H1 (cell line): ENCODE data around the gene CDKN2B. TPM values are rescaled to one million over a fixed set of nuclear protein-coding genes. Genes with fewer than 3 reads are reported as not detected.

Experiments
- CTCF ChIA-PET: fragments of 300-600 bp; sonication (Branson Sonifier 250); formaldehyde crosslinking; loops from one replicate; lab custom pipeline; 2021; ENCODE audit not compliant: partially characterized antibody; lab: Charles Lee
- POLR2A ChIA-PET: fragments of 300-600 bp; sonication (Branson Sonifier 250); formaldehyde crosslinking; loops from one replicate; lab custom pipeline; 2021; ENCODE audit warnings: inconsistent platforms; ENCODE audit not compliant: partially characterized antibody; lab: Charles Lee
- DNase-seq, 2 experiments: peaks; one replicate each; pipeline versions ENCODE4 v3.0.0 to v3.0.0-alpha.2; 2010 to 2022; ENCODE audit warnings: low spot score in 2 of 2, low read depth in 1 of 2, mixed read lengths in 1 of 2
- FAIRE-seq: peaks from 2 replicates; lab custom pipeline; 2011; peaks lifted over from hg19 to GRCh38; lab: Jason Lieb, UNC
- H2AFZ ChIP-seq: 2 replicates; pipeline ENCODE4 v1.8.1; 2012; ENCODE audit warnings: low read length, inconsistent platforms
- H2AK5ac ChIP-seq: 2 replicates; pipeline ENCODE4 v1.6.1; 2013; ENCODE audit warnings: low read depth, low read length
- H2BK120ac ChIP-seq: replicated peaks from 2 replicates; pipeline ENCODE3; 2013; ENCODE audit warnings: low read depth, low read length, inconsistent platforms
- H2BK12ac ChIP-seq: 2 replicates; pipeline ENCODE4 v1.6.1; 2013; ENCODE audit warnings: low read depth, low read length
- H2BK15ac ChIP-seq: 2 replicates; pipeline ENCODE4 v1.6.1; 2013; ENCODE audit warnings: low read length
- H2BK20ac ChIP-seq: 2 replicates; pipeline ENCODE4 v1.6.1; 2013; ENCODE audit warnings: low read length
- H2BK5ac ChIP-seq: 2 replicates; pipeline ENCODE4 v1.6.1; 2013; ENCODE audit warnings: low read depth, low read length
- H3K14ac ChIP-seq: 2 replicates; pipeline ENCODE4 v1.6.1; 2013; ENCODE audit warnings: inconsistent platforms; ENCODE audit not compliant: insufficient read length
- H3K18ac ChIP-seq: 2 replicates; pipeline ENCODE4 v1.6.1; 2013; ENCODE audit warnings: low read length; ENCODE audit errors: extremely low read depth
- H3K23ac ChIP-seq: 2 replicates; pipeline ENCODE4 v1.6.1; 2013; ENCODE audit warnings: inconsistent platforms; ENCODE audit not compliant: insufficient read length
- H3K23me2 ChIP-seq: 2 replicates; pipeline ENCODE4 v1.6.1; 2013; ENCODE audit warnings: low read depth, low read length
- H3K27ac ChIP-seq: 2 replicates; pipeline ENCODE4 v1.6.1; 2011; ENCODE audit warnings: low read depth, low read length, inconsistent platforms
- H3K27me3 ChIP-seq, 4 experiments: replicated peaks in 1 of 4; 1 replicate in 1 of 4; 2 replicates in 3 of 4; pipeline versions ENCODE4 v1.6.1 to v1.8.1; 2011 to 2013; ENCODE audit warnings: low read length in 3 of 4, mild to moderate bottlenecking in 3 of 4, inconsistent platforms in 2 of 4, mixed read lengths in 2 of 4, moderate library complexity in 1 of 4; ENCODE audit not compliant: control insufficient read depth in 3 of 4, insufficient read depth in 3 of 4; ENCODE audit errors: extremely low read depth in 1 of 4
- H3K36me3 ChIP-seq, 4 experiments: 2 replicates each; pipeline versions ENCODE4 v1.6.1 to v1.8.1; 2011 to 2013; ENCODE audit warnings: mild to moderate bottlenecking in 4 of 4, low read length in 3 of 4, moderate library complexity in 2 of 4, control low read depth in 1 of 4, inconsistent platforms in 1 of 4; ENCODE audit not compliant: insufficient read depth in 4 of 4, control insufficient read depth in 2 of 4
- H3K4ac ChIP-seq: replicated peaks from 2 replicates; pipeline ENCODE3; 2013; ENCODE audit warnings: low read length, low read depth, mixed read lengths, inconsistent platforms; ENCODE audit not compliant: insufficient read length
- H3K4me1 ChIP-seq, 4 experiments: replicated peaks in 1 of 4; 1 replicate in 1 of 4; 2 replicates in 3 of 4; pipeline versions ENCODE4 v1.6.1 to v1.8.1; 2011 to 2013; ENCODE audit warnings: low read length in 3 of 4, inconsistent platforms in 2 of 4, mixed read lengths in 1 of 4; ENCODE audit not compliant: insufficient read depth in 4 of 4, control insufficient read depth in 3 of 4
- H3K4me2 ChIP-seq, 2 experiments: 2 replicates each; pipeline versions ENCODE4 v1.6.1 to v1.8.1; 2011 to 2013; ENCODE audit warnings: low read depth in 2 of 2, low read length in 2 of 2, control low read depth in 1 of 2, inconsistent platforms in 1 of 2, mild to moderate bottlenecking in 1 of 2; ENCODE audit not compliant: insufficient read depth in 1 of 2
- H3K4me3 ChIP-seq, 4 experiments: fragments of 200-600, 300-600 bp in 1 of 4; sonication (generic), shearing (Covaris generic), sonication (Bioruptor Twin) in 1 of 4; 2 replicates each; pipeline versions ENCODE4 v1.5.1 to v1.8.1; 2011 to 2016; ENCODE audit warnings: low read length in 4 of 4, low read depth in 3 of 4, control low read depth in 2 of 4, inconsistent platforms in 2 of 4, mild to moderate bottlenecking in 2 of 4, mixed read lengths in 1 of 4, moderate library complexity in 1 of 4; ENCODE audit not compliant: insufficient read depth in 2 of 4; ENCODE audit errors: extremely low read depth in 1 of 4
- H3K56ac ChIP-seq: replicated peaks from 2 replicates; pipeline ENCODE3; 2013; ENCODE audit warnings: low read depth, mild to moderate bottlenecking, mixed read lengths, low read length, inconsistent platforms; ENCODE audit not compliant: insufficient read length
- H3K79me1 ChIP-seq: 2 replicates; pipeline ENCODE4 v1.6.1; 2013; ENCODE audit warnings: low read depth, low read length, control low read depth
- H3K79me2 ChIP-seq, 2 experiments: 2 replicates each; pipeline versions ENCODE4 v1.6.1 to v1.8.1; 2012 to 2013; ENCODE audit warnings: low read length in 2 of 2, mild to moderate bottlenecking in 2 of 2, inconsistent platforms in 1 of 2; ENCODE audit not compliant: insufficient read depth in 2 of 2, control insufficient read depth in 1 of 2
- H3K9ac ChIP-seq, 4 experiments: replicated peaks in 1 of 4; 1 replicate in 1 of 4; 2 replicates in 3 of 4; pipeline versions ENCODE4 v1.6.1 to v1.8.1; 2011 to 2013; ENCODE audit warnings: low read depth in 3 of 4, low read length in 3 of 4, control low read depth in 2 of 4, mild to moderate bottlenecking in 2 of 4, moderate library complexity in 2 of 4, inconsistent platforms in 1 of 4; ENCODE audit errors: extremely low read depth in 1 of 4
- H3K9me3 ChIP-seq, 2 experiments: 2 replicates each; pipeline versions ENCODE4 v1.6.1 to v1.8.1; 2012 to 2013; ENCODE audit warnings: mild to moderate bottlenecking in 2 of 2, moderate library complexity in 2 of 2, control low read depth in 1 of 2, inconsistent platforms in 1 of 2, low read depth in 1 of 2, low read length in 1 of 2, mixed read lengths in 1 of 2; ENCODE audit not compliant: insufficient read depth in 2 of 2
- H4K20me1 ChIP-seq, 2 experiments: replicated peaks in 1 of 2; 2 replicates each; pipeline versions ENCODE3 to v1.8.1; 2011 to 2013; ENCODE audit warnings: inconsistent platforms in 2 of 2, low read length in 2 of 2, mild to moderate bottlenecking in 1 of 2; ENCODE audit not compliant: insufficient read depth in 2 of 2, control insufficient read depth in 1 of 2
- H4K5ac ChIP-seq: 2 replicates; pipeline ENCODE4 v1.6.1; 2013; ENCODE audit warnings: low read length, low read depth, mixed read lengths, inconsistent platforms; ENCODE audit not compliant: insufficient read length
- H4K8ac ChIP-seq: 2 replicates; pipeline ENCODE4 v1.8.0; 2013; ENCODE audit warnings: mild to moderate bottlenecking, moderate library complexity, low read length, inconsistent platforms; ENCODE audit not compliant: insufficient read depth; ENCODE audit errors: extremely low read depth
- H4K91ac ChIP-seq: replicated peaks from 2 replicates; pipeline ENCODE3; 2013; ENCODE audit warnings: low read length, mixed read lengths, inconsistent platforms; ENCODE audit not compliant: insufficient read length
- JUN ChIP-seq: IDR thresholded peaks from 2 replicates; pipeline ENCODE4 v1.6.1; 2011; ENCODE audit warnings: low read depth, mild to moderate bottlenecking, improper control_type of control experiment, low read length
- JUND ChIP-seq: IDR thresholded peaks from 2 replicates; pipeline ENCODE4 v1.6.1; 2011; ENCODE audit warnings: mild to moderate bottlenecking, improper control_type of control experiment, low read length
- NANOG ChIP-seq: IDR thresholded peaks from 2 replicates; pipeline ENCODE4 v1.6.1; 2011; ENCODE audit warnings: low read length, low read depth, mild to moderate bottlenecking, inconsistent platforms; ENCODE audit not compliant: insufficient read depth, poor library complexity, severe bottlenecking
- POLR2A ChIP-seq, 2 experiments: IDR thresholded peaks; 1 replicate in 1 of 2; 2 replicates in 1 of 2; pipeline ENCODE4 v1.6.1; 2011; ENCODE audit warnings: low read depth in 2 of 2, low read length in 2 of 2, mild to moderate bottlenecking in 2 of 2; ENCODE audit errors: control extremely low read depth in 1 of 2
- RAD21 ChIP-seq, 2 experiments: IDR thresholded peaks in 1 of 2; conservative IDR thresholded peaks in 1 of 2; 2 replicates each; pipeline ENCODE4 v1.6.1; 2011; ENCODE audit warnings: low read depth in 2 of 2, low read length in 2 of 2, improper control_type of control experiment in 1 of 2, inconsistent platforms in 1 of 2, mild to moderate bottlenecking in 1 of 2, moderate library complexity in 1 of 2
- RFX5 ChIP-seq: IDR thresholded peaks from 2 replicates; pipeline ENCODE4 v1.6.1; 2011; ENCODE audit warnings: low read depth, low read length, improper control_type of control experiment, borderline replicate concordance
- TBP ChIP-seq: IDR thresholded peaks from 2 replicates; pipeline ENCODE4 v1.6.1; 2011; ENCODE audit warnings: low read depth, low read length, improper control_type of control experiment
- USF2 ChIP-seq: IDR thresholded peaks from 2 replicates; pipeline ENCODE4 v1.6.1; 2011; ENCODE audit warnings: low read length, improper control_type of control experiment
- WGBS, 2 experiments: shearing (Covaris generic) in 1 of 2; methylation state at CpG; one replicate each; pipeline versions ENCODE4 v1.1.6 to v1.1.7; 2013 to 2015; ENCODE audit warnings: low lambda C conversion rate in 2 of 2, mixed read lengths in 2 of 2, inconsistent platforms in 1 of 2, low coverage in 1 of 2, missing lambda C conversion rate in 1 of 2; ENCODE audit not compliant: insufficient replicate concordance in 2 of 2, insufficient coverage in 1 of 2, insufficient read length in 1 of 2; ENCODE audit errors: extremely low coverage in 1 of 2, missing lambda C conversion rate in 1 of 2; 5-methylcytosine and 5-hydroxymethylcytosine counted together
- polyA plus RNA-seq, 7 experiments: library from polyadenylated mRNA; depleted of rRNA in 3 of 7; stranded (reverse) in 5 of 7; unstranded in 2 of 7; fragments of >200 nt in 5 of 7; fragments of 200-250 nt in 2 of 7; gene quantifications; 1 replicate in 5 of 7; 2 replicates in 1 of 7; 4 replicates in 1 of 7; pipeline versions ENCODE4 v1.2.1 to v1.2.3, GENCODE V29; 2011 to 2013; ENCODE audit warnings: missing spikeins in 2 of 7, mixed read lengths in 2 of 7
- total RNA-seq: library from RNA; stranded (reverse); fragmentation: NEBNext Ultra II Directional; extraction: Animal tissue kit (Norgen Biotek cat#: 25700); gene quantifications from 2 replicates; pipeline ENCODE4 v1.2.1, GENCODE V29; 2021
- TF ChIP-seq, protein P1 (sequence below): IDR thresholded peaks from 2 replicates; pipeline ENCODE4 v1.6.1; 2011; ENCODE audit warnings: low read depth, mild to moderate bottlenecking, low read length; ENCODE audit not compliant: insufficient read depth

Gene CDKN2B
- total and polyA plus RNA-seq, 2 of the 8 experiments (the other 6 are each of a cell fraction or from before 2014, with no cell fraction given) = 0.20 to 0.88 TPM

GRCh38 chr9:21995006-21995665 is 14.0 kb downstream of the CDKN2B start:
- H3K9ac ChIP-seq = no peak overlapping the region
- H2AFZ ChIP-seq = peak overlapping the region; percentile 28; the same call in 1 of the 2 replicates
- no peak for TF ChIP-seq POLR2A (IDR thresholded peaks at IDR 0.05; ENCODE audit: control extremely low read depth in 1 of 2, low read depth in 2 of 2, low read length in 2 of 2)
- no peak for TF ChIP-seq RAD21 (IDR thresholded peaks at IDR 0.05 in 1 of 2, conservative IDR thresholded peaks at IDR 0.05 in 1 of 2; ENCODE audit: low read depth in 2 of 2, low read length in 2 of 2)
- no peak for TF ChIP-seq NANOG
- TF ChIP-seq TBP = no peak
- no peak for TF ChIP-seq USF2
- TF ChIP-seq, protein P1, sequence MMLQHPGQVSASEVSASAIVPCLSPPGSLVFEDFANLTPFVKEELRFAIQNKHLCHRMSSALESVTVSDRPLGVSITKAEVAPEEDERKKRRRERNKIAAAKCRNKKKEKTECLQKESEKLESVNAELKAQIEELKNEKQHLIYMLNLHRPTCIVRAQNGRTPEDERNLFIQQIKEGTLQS = no peak
- TF ChIP-seq JUND = no peak
- TF ChIP-seq RFX5 = no peak
- TF ChIP-seq JUN = no peak

More at GRCh38 chr9:21995006-21995665, 14.0 kb downstream of the CDKN2B start:
- peaks cover 28 to 73% (median 57%) of the 10 kb centered on the region in 4 experiments for H3K27me3 ChIP-seq
- no peak overlapping the region for H2BK120ac ChIP-seq
- H4K5ac ChIP-seq = no peak overlapping the region
- H3K36me3 ChIP-seq = no peaks in the 10 kb centered on the region
- peak overlapping the region; percentile 62; the same call in 1 of the 2 replicates for H4K8ac ChIP-seq
- no peak overlapping the region for H3K27ac ChIP-seq
- H3K23ac ChIP-seq = no peak overlapping the region
- peaks cover 0 to 13% of the 10 kb centered on the region in 2 experiments for H4K20me1 ChIP-seq
- no peak overlapping the region for H4K91ac ChIP-seq
- H3K9me3 ChIP-seq = no peaks in the 10 kb centered on the region
- H3K14ac ChIP-seq = no peak overlapping the region
- 0 out of 2 replicates have a peak overlapping the region, but pooled peaks have one; percentile 35 for H2BK5ac ChIP-seq
- peaks cover 26% of the 10 kb centered on the region for H3K23me2 ChIP-seq
- FAIRE-seq (no peak), DNase-seq (peak in 1 of 2 experiments; percentile 86)
- H2BK12ac ChIP-seq = 0 out of 2 replicates have a peak overlapping the region, but pooled peaks have one; percentile 33
- 0% methylated on average over 38 of the region's 56 CpGs; no CpG with 5 or more reads in 1 of the 2 experiments for WGBS, 2 experiments
- peak overlapping the region; percentile 47 to 80 (median 75) for H3K4me3 ChIP-seq
- H3K56ac ChIP-seq = peak overlapping the region; percentile 73
- no peak overlapping the region for H2BK20ac ChIP-seq
- no peak overlapping the region for H2AK5ac ChIP-seq
- POLR2A ChIA-PET = interaction anchor here (1.3 to 2.1 kb wide), 3 partner anchors 13 to 26 kb away, joined by 5 to 10 read pairs (median 5); partner anchors contain the start of gene CDKN2B
- no peaks in the 10 kb centered on the region for H3K79me2 ChIP-seq
- CTCF ChIA-PET = interaction anchor here (0.9 to 6.5 kb wide), 7 partner anchors 13 to 182 kb away, joined by 3 to 46 read pairs (median 9); partner anchors contain the start of gene CDKN2B
- H3K4ac ChIP-seq = no peak overlapping the region
- peaks cover 4 to 27% (median 10%) of the 10 kb centered on the region in 4 experiments; a peak in 6 of 7 replicates for H3K4me1 ChIP-seq
- no peak overlapping the region; the same call in 1 of the 2 replicates for H3K18ac ChIP-seq
- H3K79me1 ChIP-seq = no peaks in the 10 kb centered on the region
- H2BK15ac ChIP-seq = no peak overlapping the region
- H3K4me2 ChIP-seq = peak overlapping the region; percentile 86 to 95
